Measurements from ENCODE around the gene NUDT22. TPM values are rescaled to one million over a fixed set of nuclear protein-coding genes. Genes with fewer than 3 reads are reported as not detected.

NUDT22 gene
- polyA plus RNA-seq, 2 of the 4 experiments (the other 2 are of a cell fraction), result 21.5 to 33.2 TPM

- TF ChIP-seq FOSL2 (IDR thresholded peaks at IDR 0.05) (no peak), FOSL2 (CRISPR knock-in tag; IDR thresholded peaks at IDR 0.05) (no peak), KDM5A (IDR thresholded peaks at IDR 0.05) (no peak), PHF8 (IDR thresholded peaks at IDR 0.05; ENCODE audit: borderline replicate concordance, low read depth) (no peak)
Measured at GRCh38 chr11:64232967-64233315, 6.9 kb downstream of the NUDT22 start (continued).

GRCh38 chr11:64233913-64234586 is 8.0 kb downstream of the NUDT22 start, which contains the start of gene VEGFB:
TSS of gene VEGFB (plus strand) at chr11:64234584. CDS start at chr11:64234834, 250 bp downstream.
- Histone ChIP-seq H3K4me1 (peaks cover 40% of the 10 kb centered on the region), H3K27ac (peak within 1 kb of the TSS; percentile 96 to 97), H3K4me2 (peak within 1 kb of the TSS; percentile 99), H3K4me3 (peak within 1 kb of the TSS; percentile 96), H3K9me3 (no peaks in the 10 kb centered on the region)
- ATAC-seq (peak; percentile 46 to 64), FAIRE-seq (no peak), DNase-seq (ENCODE audit: low read depth in 1 of 2, low spot score in 1 of 2) (peak in 1 of 2 experiments; percentile 53)
- TF ChIP-seq SREBF2 (IDR thresholded peaks at IDR 0.05), result no peak
- TF ChIP-seq BHLHE40 (IDR thresholded peaks at IDR 0.05; ENCODE audit: low read depth, low read length), result no peak
- no peak for TF ChIP-seq ESRRA (IDR thresholded peaks at IDR 0.05; ENCODE audit: borderline replicate concordance, low read length)
- no peak for TF ChIP-seq RARB (CRISPR knock-in tag; IDR thresholded peaks at IDR 0.05)
- TF ChIP-seq TFCP2L1 (CRISPR knock-in tag; IDR thresholded peaks at IDR 0.05), result no peak
- peak; percentile 67; the same call in 1 of the 2 replicates for TF ChIP-seq RNF2 (IDR thresholded peaks at IDR 0.05; ENCODE audit: borderline replicate concordance, low read depth)
- no peak for TF ChIP-seq HOXB5 (CRISPR knock-in tag; IDR thresholded peaks at IDR 0.05)
- no peak for TF ChIP-seq SMC3 (IDR thresholded peaks at IDR 0.05)
- no peak for TF ChIP-seq MAZ (IDR thresholded peaks at IDR 0.05; ENCODE audit: borderline replicate concordance, low read depth, low read length)
- no peak for TF ChIP-seq HMGXB4 (CRISPR knock-in tag; IDR thresholded peaks at IDR 0.05; ENCODE audit: borderline replicate concordance)
- TF ChIP-seq CHD2 (IDR thresholded peaks at IDR 0.05; ENCODE audit: low read length, partially characterized antibody), result no peak
- TF ChIP-seq ELK1 (IDR thresholded peaks at IDR 0.05; ENCODE audit: low read depth, low read length), result no peak
- no peak for TF ChIP-seq POLR2AphosphoS2 (conservative IDR thresholded peaks at IDR 0.05; ENCODE audit: low read length)
- TF ChIP-seq ZSCAN20 (CRISPR knock-in tag; IDR thresholded peaks at IDR 0.05), result no peak
- TF ChIP-seq MAX (IDR thresholded peaks at IDR 0.05), result 0 out of 2 replicates have a peak, but pooled peaks have one; percentile 7
- TF ChIP-seq JUN (IDR thresholded peaks at IDR 0.05), result peak in 1 of 2 experiments; percentile 56; a peak in 1 of 5 replicates
- TF ChIP-seq PHF8 (IDR thresholded peaks at IDR 0.05; ENCODE audit: borderline replicate concordance, low read depth), result 0 out of 2 replicates have a peak, but pooled peaks have one; percentile 18
- CTCF ChIA-PET, result interaction anchor here (1.2 to 2.8 kb wide), 7 partner anchors 10 to 120 kb away, joined by 3 to 14 read pairs (median 11); no protein-coding TSS in a partner anchor
- POLR2A ChIA-PET, result no interaction called here
- WGBS (ENCODE audit: missing lambda C conversion rate), result 13% methylated on average over 17 of the region's 62 CpGs

- Histone ChIP-seq H3K4me1 (peaks cover 37% of the 10 kb centered on the region), H3K4me3 (peak overlapping the region; percentile 96), H3K9me3 (no peaks in the 10 kb centered on the region), H3K4me2 (peak overlapping the region; percentile 99), H3K27ac (peak overlapping the region; percentile 96 to 97)
- peak; percentile 28; the same call in 1 of the 2 replicates for TF ChIP-seq MAX (IDR thresholded peaks at IDR 0.05)
- TF ChIP-seq FOXS1 (CRISPR knock-in tag; IDR thresholded peaks at IDR 0.05), result no peak
- no peak for TF ChIP-seq KDM5A (IDR thresholded peaks at IDR 0.05)
- no peak for TF ChIP-seq ELK1 (IDR thresholded peaks at IDR 0.05; ENCODE audit: low read depth, low read length)
- 0 out of 2 replicates have a peak, but pooled peaks have one; percentile 18 for TF ChIP-seq POLR2A (IDR thresholded peaks at IDR 0.05; ENCODE audit: low read length)
- no peak for TF ChIP-seq RAD21 (conservative IDR thresholded peaks at IDR 0.05 in 1 of 2, IDR thresholded peaks at IDR 0.05 in 1 of 2)
- ChIA-PET CTCF (interaction anchor here (1.2 to 2.4 kb wide), 6 partner anchors 10 to 120 kb away, joined by 3 to 14 read pairs (median 7); partner anchors contain the start of gene PRDX5), POLR2A (no interaction called here)
- 14% methylated on average over 4 of the region's 80 CpGs for WGBS (ENCODE audit: missing lambda C conversion rate)
- DNase-seq (ENCODE audit: low read depth in 1 of 2, low spot score in 1 of 2), result no peak
- peak; percentile 59 to 64 for ATAC-seq
- FAIRE-seq, result no peak
Measured at GRCh38 chr11:64234647-64235379, 8.7 kb downstream of the NUDT22 start.
